DND-41 (cell line): ENCODE data around the gene LYST.

ENCODE experiments used
- CTCF ChIP-seq: IDR thresholded peaks from 2 replicates; pipeline ENCODE4 v1.5.1; 2012; ENCODE audit warnings: borderline replicate concordance, low read length, moderate library complexity, mild to moderate bottlenecking; ENCODE audit not compliant: poor library complexity, severe bottlenecking; ENCODE audit errors: extremely low read depth
- EZH2 ChIP-seq: IDR thresholded peaks from 3 replicates; pipeline ENCODE4 v1.6.1; 2012; ENCODE audit warnings: borderline replicate concordance, low read depth, mild to moderate bottlenecking, moderate library complexity, low read length, inconsistent platforms; ENCODE audit not compliant: severe bottlenecking

- TF ChIP-seq CTCF (no peak), EZH2 (no peak)
These were observed 192.7 kb downstream of the LYST start for GRCh38 chr1:235673981-235674380.
